GM19025 (cell line): ENCODE data around the gene GPR61.

Experiments
- ATAC-seq: cut with Tn5 transposase; IDR thresholded peaks from one replicate; pipeline ENCODE4 v1.9.1; 2021; ENCODE audit warnings: mild to moderate bottlenecking, low read depth, moderate library complexity; ENCODE audit not compliant: unreplicated experiment

GPR61 gene

DNA sequence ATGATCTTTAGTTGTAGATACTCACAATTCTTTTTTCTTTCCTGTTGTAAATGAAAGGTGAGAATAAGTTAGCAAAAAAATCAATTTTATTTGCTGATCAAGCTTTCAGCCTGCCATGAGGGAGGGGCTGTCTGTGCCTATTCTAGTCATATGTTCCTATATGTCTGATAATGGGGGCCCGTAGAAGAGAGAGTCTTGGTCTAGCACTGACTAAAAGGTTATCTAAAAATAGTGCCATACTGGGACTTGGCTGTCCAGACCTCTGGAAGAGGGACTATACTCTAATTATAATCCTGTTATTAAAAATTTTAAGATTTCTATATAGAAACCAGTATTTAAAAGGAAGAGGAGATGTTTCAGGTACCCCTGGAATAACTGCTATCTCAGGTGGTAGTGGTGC, 27.3 kb downstream of the GPR61 start:
- no peak for ATAC-seq

DNA sequence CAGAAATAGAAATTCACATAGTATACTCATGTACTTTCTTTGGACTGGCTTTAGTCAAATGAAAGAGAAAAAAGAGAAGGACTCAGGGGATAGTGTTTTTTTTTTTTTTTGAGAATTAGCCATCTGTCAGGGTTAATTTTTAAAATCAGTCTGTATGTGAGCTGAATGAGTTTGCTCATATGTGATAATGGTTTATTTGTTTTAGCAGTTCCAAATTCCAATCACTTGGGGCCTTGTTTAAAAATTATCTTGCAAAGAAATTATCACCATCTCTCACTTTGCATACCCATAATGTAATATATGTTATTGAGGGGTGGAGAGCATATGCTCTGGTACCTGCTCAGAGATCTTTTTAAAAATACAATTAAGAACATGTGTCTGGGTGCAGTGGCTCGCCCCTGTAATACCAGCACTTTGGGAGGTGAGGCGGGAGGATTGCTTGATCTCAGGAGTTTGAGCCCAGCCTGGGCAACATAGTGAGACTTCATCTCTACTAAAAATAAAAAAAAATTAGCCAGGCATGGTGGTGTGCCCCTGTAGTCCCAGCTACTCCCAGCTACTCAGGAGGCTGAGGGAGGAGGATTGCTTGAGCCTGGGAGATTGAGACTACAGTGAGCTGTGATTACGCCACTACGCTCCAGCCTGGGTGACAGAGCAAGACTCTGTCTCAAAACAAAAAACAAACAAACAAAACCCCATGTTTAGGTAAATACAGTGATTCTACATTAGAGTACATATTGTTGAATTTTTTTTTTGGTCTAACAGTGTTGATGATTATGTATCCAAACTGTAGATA, 28.4 kb downstream of the GPR61 start:
- ATAC-seq, result no peak

DNA sequence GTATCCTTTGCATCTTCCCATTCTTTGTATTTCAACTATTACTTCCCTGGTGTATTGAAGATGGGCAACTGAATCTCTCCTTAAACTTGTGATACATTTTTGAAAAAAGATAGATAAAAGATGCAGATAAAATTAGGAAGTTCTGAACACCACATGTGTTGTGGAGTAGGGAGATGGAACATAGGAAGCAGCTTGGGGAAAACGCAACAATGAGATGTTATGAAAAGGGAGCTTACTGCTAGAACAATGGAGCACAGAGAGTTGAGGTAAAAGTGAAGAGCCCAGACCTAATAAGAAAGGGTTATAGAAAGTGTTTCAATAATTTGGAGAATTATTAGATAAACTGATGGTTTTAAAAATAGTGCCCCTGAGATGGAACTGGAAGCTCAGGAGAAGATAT, 29.7 kb downstream of the GPR61 start:
- no peak for ATAC-seq

DNA sequence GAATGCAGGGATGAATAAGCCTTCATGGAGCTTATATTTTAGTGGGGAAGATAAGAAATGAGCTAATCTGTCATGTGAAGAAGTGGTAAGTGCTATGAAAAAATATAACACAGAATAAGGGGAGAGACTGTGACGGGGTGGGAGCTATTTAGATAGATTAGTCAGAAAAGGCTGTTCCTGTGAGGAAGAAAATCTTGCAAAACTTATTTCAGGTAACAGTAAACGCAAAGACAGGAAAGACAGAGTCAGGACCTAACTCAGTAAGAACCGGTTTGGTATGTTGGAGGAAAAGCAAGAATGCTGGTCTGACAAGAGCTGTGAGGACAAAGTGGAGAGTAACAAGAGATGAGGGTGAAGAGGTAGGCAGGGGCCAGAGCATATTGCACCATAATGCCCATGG, 30.7 kb downstream of the GPR61 start:
- ATAC-seq, result no peak

DNA sequence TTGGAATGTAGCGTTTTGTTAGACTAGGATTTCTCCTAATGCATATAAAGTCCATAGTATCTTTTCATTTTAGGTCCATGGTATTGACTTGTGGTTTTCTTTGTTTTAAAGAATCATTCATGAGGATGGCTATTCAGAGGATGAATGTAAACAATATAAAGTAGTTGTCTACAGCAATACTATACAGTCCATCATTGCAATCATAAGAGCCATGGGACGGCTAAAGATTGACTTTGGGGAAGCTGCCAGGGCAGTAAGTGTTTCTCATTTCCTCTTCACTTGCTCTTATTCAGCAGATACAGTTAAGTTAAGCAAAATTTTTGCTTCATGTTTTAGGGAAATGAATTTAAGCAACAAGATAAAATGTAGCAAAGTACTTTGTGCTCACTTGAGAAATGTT, 34.1 kb downstream of the GPR61 start:
- no peak for ATAC-seq

DNA sequence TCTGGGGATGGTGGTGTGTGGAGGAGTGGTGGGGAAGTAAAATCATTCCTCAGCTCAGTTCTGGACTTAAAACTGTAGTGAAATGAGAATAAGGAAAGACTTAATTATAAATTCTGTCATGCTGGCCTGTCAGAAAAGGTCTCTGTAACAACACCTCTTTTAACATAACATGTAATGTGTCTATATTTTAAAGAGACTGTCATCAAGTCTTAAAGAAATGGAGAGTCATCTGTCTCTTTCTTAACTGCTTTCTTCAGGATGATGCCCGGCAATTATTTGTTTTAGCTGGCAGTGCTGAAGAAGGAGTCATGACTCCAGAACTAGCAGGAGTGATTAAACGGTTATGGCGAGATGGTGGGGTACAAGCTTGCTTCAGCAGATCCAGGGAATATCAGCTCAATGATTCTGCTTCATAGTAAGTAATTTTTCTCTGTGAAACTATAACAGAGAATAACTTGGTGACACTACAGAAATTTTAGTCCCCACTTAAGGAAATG, 39.3 kb downstream of the GPR61 start:
- ATAC-seq, result no peak

DNA sequence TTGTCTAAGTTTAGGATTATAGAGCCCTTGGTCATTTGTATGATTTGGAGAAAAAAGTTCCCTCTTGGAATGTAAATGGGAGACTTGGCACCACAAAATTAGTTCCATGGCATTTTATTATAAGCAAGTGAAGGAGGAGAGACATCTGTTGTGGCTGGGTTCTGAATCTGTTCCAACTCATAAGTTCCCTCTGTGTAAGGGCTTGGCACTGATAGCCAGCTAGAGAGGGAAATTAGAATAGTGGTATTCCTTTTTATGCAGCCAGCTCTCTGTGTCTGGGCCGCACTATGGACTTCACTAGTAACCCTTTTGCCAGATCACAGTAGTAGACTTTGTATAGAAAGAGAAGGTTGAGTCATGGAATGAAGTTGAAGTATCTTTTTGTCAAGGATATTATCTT, 39.8 kb downstream of the GPR61 start:
- no peak for ATAC-seq

DNA sequence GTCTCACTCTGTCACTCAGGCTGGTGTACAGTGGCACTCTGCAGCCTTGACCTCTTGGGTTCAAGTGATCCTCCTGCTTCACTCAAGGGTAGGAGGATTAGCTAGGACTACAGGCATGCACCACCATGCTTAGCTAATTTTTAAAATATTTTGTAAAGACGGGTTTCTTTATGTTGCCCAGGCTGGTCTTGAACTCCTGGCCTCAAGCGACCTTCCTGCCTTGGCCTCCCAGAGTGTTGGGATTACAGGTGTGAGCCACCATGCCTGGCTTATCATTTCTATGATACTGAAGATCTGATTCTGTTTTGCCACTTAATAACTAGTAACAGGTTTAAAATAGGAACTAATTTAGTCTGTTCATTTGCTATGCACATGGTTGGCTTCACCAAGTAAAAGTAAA, 42.3 kb downstream of the GPR61 start:
- ATAC-seq, result no peak

DNA sequence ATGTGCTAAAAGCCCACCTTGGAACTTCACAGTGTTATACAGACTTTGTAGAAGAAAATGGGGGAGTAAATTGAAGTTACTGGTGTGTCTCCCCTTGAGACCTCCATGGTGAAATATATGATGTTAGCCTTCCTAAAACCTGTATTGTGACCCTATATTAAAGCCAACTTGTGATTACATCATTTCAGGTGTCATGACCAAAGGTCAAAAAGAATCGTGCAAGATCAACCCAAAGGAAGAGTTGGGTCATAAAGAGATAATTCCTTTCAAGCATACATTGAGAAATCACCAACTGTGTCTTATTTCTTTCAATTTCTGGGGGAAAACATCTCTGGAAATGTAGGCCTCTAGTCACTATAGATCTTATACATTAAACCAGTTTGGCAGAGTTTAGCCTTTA, 45.1 kb downstream of the GPR61 start:
- no peak for ATAC-seq

DNA sequence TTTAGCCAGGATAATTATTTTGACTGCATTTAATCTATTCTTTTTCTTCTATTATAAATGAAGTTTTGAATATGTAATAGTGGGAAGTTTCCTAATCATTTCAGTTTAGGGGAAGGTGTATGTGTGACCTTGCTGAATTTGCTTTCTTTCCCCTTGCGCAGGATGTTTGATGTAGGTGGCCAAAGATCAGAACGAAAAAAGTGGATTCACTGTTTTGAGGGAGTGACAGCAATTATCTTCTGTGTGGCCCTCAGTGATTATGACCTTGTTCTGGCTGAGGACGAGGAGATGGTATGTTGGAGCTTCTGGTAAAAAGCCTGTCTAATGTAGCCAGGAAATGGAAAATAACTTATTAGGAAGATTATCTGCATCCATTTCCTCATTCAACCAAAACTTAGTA, 46.4 kb downstream of the GPR61 start:
- ATAC-seq, result no peak

DNA sequence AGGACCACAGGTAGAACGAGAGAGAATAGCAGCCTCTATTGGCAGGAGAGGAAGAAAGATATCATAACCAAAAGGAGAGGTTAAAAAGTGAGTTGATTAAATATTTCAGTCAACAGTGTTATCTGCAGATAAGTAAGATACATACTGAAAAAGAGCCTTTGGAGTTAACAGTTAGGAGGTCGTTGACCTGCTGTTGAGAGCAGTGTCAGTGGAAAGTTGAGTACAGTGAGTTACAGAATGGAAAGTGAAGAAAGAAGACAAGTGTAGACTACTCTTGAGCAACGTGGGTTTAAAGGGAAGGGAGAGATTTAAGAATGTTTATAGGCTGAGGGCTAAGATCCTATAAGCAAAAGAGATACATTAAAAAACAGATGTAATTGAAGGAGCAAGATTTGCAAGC, 49.5 kb downstream of the GPR61 start:
- no peak for ATAC-seq

DNA sequence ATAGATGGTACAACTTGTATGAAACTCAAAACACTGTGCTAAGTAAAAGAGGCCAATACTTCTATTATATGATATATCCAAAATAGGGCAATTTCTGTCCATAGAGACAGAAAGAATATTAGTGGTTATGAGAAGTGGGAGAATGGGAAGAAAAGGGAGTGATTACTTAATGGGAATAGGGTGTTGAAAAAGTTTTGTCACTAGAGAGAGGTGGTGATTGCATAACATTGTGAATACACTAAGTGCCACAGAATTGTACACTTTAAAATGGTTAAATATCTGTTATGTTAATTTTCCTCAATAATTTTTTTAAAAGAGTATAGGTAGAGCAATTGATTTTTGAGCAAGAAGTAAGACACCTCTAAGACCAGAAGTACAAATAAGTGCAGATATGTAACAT, 50.0 kb downstream of the GPR61 start:
- ATAC-seq, result no peak

DNA sequence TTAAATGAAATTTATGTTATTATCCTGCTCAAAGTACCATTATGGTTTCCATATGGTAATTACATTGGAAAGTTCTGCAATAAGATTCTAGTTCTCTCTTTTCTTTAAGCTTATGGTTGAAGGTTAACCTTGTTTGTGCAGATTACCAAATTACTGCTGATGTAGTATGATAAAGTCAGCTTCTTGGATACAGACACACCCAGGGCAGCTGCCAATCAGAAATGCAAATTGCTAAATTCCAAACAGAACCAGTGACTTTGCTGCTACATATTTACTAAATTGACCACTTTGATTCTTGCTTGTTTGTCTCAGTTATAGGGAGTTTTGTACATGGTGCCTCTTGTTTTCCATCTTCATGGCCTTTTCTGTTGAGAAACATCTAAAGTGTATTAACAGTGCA, 53.2 kb downstream of the GPR61 start:
- no peak for ATAC-seq

DNA sequence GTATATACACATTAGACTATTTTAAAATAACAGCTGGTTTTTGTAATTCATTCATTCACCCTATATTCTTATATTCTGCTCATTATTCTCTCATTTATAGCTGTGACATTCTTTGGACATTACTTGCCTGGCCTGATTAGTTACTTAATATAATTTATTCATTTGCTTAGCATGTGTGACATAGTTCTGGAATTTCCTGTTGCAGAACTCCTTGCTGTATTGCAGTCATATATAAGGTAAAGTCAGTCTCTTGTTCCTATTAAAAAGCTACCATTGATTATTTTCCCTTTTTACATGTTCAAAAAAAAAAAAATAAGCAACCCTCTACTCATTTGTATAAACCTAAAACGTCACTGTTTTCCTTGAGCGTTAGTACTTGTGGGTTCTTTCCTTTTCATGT, 55.9 kb downstream of the GPR61 start:
- ATAC-seq, result no peak
